Tibial artery (tissue), 4 donors: ENCODE measurements around the gene ARIH1.

ENCODE experiments used
- DNase-seq, 2 donors: peaks; one replicate each; pipeline ENCODE4 v3.0.0-alpha.2; 2019
- H3K27ac ChIP-seq, 2 donors: fragments of 200-600 bp; sonication (generic) in 1 of 2; 1 replicate in 1 of 2; 2 replicates in 1 of 2; pipeline ENCODE4 v1.5.1; 2018 to 2019; ENCODE audit warnings: mild to moderate bottlenecking in 1 of 2
- H3K27me3 ChIP-seq, 2 donors: fragments of 200-600 bp; sonication (generic) in 1 of 2; one replicate each; pipeline versions ENCODE4 v1.5.1 to v1.6.0; 2016 to 2019
- H3K36me3 ChIP-seq, 3 donors: fragments of 200-600 bp; sonication (generic) in 2 of 3; one replicate each; pipeline ENCODE4 v1.5.1; 2016 to 2019; ENCODE audit warnings: mild to moderate bottlenecking in 2 of 3
- H3K4me1 ChIP-seq, 4 donors: fragments of 200-600 bp; sonication (generic) in 2 of 4; 1 replicate in 3 of 4; 2 replicates in 1 of 4; pipeline ENCODE4 v1.5.1; 2016 to 2019
- H3K4me3 ChIP-seq, 2 donors: fragments of 200-600 bp; sonication (generic) in 1 of 2; 1 replicate in 1 of 2; 2 replicates in 1 of 2; pipeline ENCODE4 v1.5.1; 2018 to 2019; ENCODE audit warnings: mild to moderate bottlenecking in 2 of 2
- H3K9me3 ChIP-seq, 3 donors: fragments of 200-600 bp; sonication (generic) in 1 of 3; one replicate each; pipeline ENCODE4 v1.5.1; 2016 to 2019
- CTCF ChIP-seq, 2 experiments: fragments of 200-600 bp in 1 of 2; fragments of 450-650 bp in 1 of 2; IDR thresholded peaks; one replicate each; pipeline ENCODE4 v1.5.1; 2017 to 2019; ENCODE audit warnings: antibody characterized with exemption in 2 of 2, mild to moderate bottlenecking in 1 of 2, moderate library complexity in 1 of 2
- intact Hi-C: fragments of 100-400 bp; cut with DNase I; formaldehyde crosslinking; loops from one replicate; pipeline ENCODE4 v1.15.0; 2023; ENCODE audit warnings: low total_unique reads

ARIH1 gene

DNA sequence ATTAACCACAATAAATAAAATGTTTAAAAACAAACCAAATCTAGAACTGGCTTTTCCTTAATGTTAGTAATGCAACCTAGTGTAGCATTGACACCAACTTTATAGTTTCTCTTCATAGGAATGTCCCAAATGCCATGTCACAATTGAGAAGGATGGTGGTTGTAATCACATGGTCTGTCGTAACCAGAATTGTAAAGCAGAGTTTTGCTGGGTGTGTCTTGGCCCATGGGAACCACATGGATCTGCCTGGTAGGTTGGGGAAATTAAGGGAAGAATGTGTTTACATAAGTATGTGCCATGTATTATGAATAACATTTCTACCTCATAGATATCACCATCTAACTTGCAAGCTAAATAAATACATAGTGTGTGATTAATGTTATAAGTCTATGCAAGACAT, 95.9 kb downstream of the ARIH1 start:
- Histone ChIP-seq H3K4me3 (no peak overlapping the region), H3K36me3 (peaks cover 35 to 60% (median 41%) of the 10 kb centered on the region in 3 donors), H3K4me1 (no peaks in the 10 kb centered on the region), H3K27ac (no peak overlapping the region), H3K9me3 (no peaks in the 10 kb centered on the region), H3K27me3 (no peaks in the 10 kb centered on the region)
- no peak for TF ChIP-seq CTCF (IDR thresholded peaks at IDR 0.05)
- intact Hi-C loops: no loop called here
- no peak for DNase-seq

DNA sequence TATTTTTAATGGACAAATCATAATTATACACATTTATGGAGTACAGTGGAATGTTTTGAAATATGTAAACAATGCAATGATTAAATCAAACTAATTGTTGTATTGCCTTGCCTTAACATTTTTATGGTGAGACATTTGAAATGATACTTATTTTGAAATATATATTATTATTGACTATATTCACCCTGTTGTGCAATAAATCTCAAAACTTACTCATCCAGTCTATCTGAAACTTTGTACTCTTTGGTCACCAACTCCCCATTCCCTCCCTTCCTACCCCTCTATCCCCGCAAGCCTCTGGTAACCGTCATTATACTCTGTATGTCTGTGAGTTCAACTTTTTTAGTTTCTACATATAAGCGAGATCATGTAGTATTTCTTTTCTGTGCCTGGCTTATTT, 105.7 kb downstream of the ARIH1 start:
- no peak overlapping the region for H3K27ac ChIP-seq
- intact Hi-C loops: loop anchor here (5.0 kb wide), 1 partner anchor 878 kb away; no protein-coding TSS in a partner anchor
- no peaks in the 10 kb centered on the region for H3K4me1 ChIP-seq
- no peak overlapping the region for H3K4me3 ChIP-seq
- TF ChIP-seq CTCF (IDR thresholded peaks at IDR 0.05): no peak
- DNase-seq: no peak
- no peaks in the 10 kb centered on the region for H3K27me3 ChIP-seq
- no peaks in the 10 kb centered on the region for H3K9me3 ChIP-seq
- H3K36me3 ChIP-seq: peaks cover 56 to 78% (median 67%) of the 10 kb centered on the region in 3 donors

- Histone ChIP-seq H3K27me3 (no peaks in the 10 kb centered on the region), H3K36me3 (peaks cover 40 to 64% (median 53%) of the 10 kb centered on the region in 3 donors), H3K27ac (no peak overlapping the region), H3K9me3 (no peaks in the 10 kb centered on the region), H3K4me3 (no peak overlapping the region), H3K4me1 (no peaks in the 10 kb centered on the region)
- intact Hi-C loops: no loop called here
- no peak for TF ChIP-seq CTCF (IDR thresholded peaks at IDR 0.05)
- DNase-seq: no peak
Observed at GRCh38 chr15:72584006-72584405, 109.9 kb downstream of the ARIH1 start.

DNA sequence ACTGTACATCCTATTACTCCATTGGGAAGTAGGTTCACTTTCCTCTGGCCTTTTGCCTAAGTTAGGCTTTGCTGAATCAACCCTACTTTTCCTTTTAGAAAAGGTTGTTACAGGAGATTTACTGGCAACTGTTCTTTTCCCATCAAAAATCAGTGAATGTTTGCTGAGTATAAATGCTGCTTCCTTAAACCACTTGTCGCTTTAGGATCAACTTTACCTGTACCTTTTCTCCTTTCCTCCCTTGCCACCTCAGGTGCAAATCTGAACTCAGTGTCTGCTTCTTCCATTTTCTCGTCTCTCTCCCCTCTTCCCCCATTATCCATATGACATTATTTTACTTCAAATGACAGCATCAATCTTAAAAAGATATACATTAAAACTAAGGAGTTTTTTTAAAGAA, 110.9 kb downstream of the ARIH1 start:
- Histone ChIP-seq H3K27ac (no peak overlapping the region), H3K9me3 (no peaks in the 10 kb centered on the region), H3K36me3 (peaks cover 35 to 57% (median 47%) of the 10 kb centered on the region in 3 donors), H3K4me3 (no peak overlapping the region), H3K27me3 (no peaks in the 10 kb centered on the region), H3K4me1 (no peaks in the 10 kb centered on the region)
- TF ChIP-seq CTCF (IDR thresholded peaks at IDR 0.05): no peak
- DNase-seq: no peak
- intact Hi-C loops: no loop called here

GRCh38 chr15:72585476-72586058, 111.4 kb downstream of the ARIH1 start:
- H3K4me1 ChIP-seq: peaks cover 0 to 2% (median 0%) of the 10 kb centered on the region in 4 donors
- no peak overlapping the region for H3K4me3 ChIP-seq
- peaks cover 35 to 51% (median 42%) of the 10 kb centered on the region in 3 donors for H3K36me3 ChIP-seq
- TF ChIP-seq CTCF (IDR thresholded peaks at IDR 0.05): no peak
- no peak overlapping the region for H3K27ac ChIP-seq
- no peak for DNase-seq
- intact Hi-C loops: no loop called here
- H3K27me3 ChIP-seq: no peaks in the 10 kb centered on the region
- no peaks in the 10 kb centered on the region for H3K9me3 ChIP-seq

- TF ChIP-seq CTCF (IDR thresholded peaks at IDR 0.05): no peak
- Histone ChIP-seq H3K4me3 (no peak overlapping the region), H3K27ac (no peak overlapping the region), H3K9me3 (no peaks in the 10 kb centered on the region), H3K27me3 (no peaks in the 10 kb centered on the region), H3K36me3 (peaks cover 20 to 26% (median 20%) of the 10 kb centered on the region in 3 donors), H3K4me1 (peaks cover 0 to 17% (median 0%) of the 10 kb centered on the region in 4 donors)
- no peak for DNase-seq
- intact Hi-C loops: no loop called here
Observed at GRCh38 chr15:72588096-72588495, 114.0 kb downstream of the ARIH1 start.
